OCI-LY3 (cell line): ENCODE results near the gene BNC2.

Experiments used
- H2AFZ ChIP-seq: fragments of 200-600, 300-600 bp; shearing (Covaris generic); 2 replicates; pipeline ENCODE4 v1.6.0; 2014; ENCODE audit warnings: antibody characterized with exemption, low read depth, low read length
- H3K27ac ChIP-seq: fragments of 200-600, 300-600 bp; sonication (generic); 2 replicates; pipeline ENCODE4 v1.5.1; 2014; ENCODE audit warnings: mild to moderate bottlenecking, low read length, moderate library complexity, mixed read lengths
- H3K27me3 ChIP-seq: fragments of 200-600, 300-600 bp; sonication (generic); 2 replicates; pipeline ENCODE4 v1.6.1; 2014; ENCODE audit warnings: low read depth, low read length, mixed read lengths
- H3K36me3 ChIP-seq: fragments of 200-600, 300-600 bp; sonication (generic); replicated peaks from 2 replicates; pipeline ENCODE3; 2014; ENCODE audit warnings: low read depth, low read length, mixed read lengths
- H3K4me1 ChIP-seq: fragments of 300-600, 200-600 bp; sonication (generic); 2 replicates; pipeline ENCODE4 v1.6.1; 2014; ENCODE audit warnings: low read length, mixed read lengths
- H3K4me2 ChIP-seq: fragments of 200-600, 300-600 bp; sonication (generic); 2 replicates; pipeline ENCODE4 v1.6.1; 2014; ENCODE audit warnings: low read length, mixed read lengths
- H3K4me3 ChIP-seq: fragments of 300-600, 200-600 bp; sonication (generic); 2 replicates; pipeline ENCODE4 v1.5.1; 2014; ENCODE audit warnings: antibody characterized with exemption, mild to moderate bottlenecking, low read length, moderate library complexity
- H3K79me2 ChIP-seq: fragments of 300-600, 200-600 bp; shearing (Covaris generic); 2 replicates; pipeline ENCODE4 v1.6.1; 2014; ENCODE audit warnings: mild to moderate bottlenecking, low read length, mixed read lengths
- H3K9ac ChIP-seq: fragments of 300-600, 200-600 bp; shearing (Covaris generic); 2 replicates; pipeline ENCODE4 v1.6.0; 2014; ENCODE audit warnings: mild to moderate bottlenecking, low read length, moderate library complexity
- H3K9me3 ChIP-seq: fragments of 200-600, 300-600 bp; shearing (Covaris generic); 2 replicates; pipeline ENCODE4 v1.6.1; 2014; ENCODE audit warnings: low read length, mixed read lengths; ENCODE audit not compliant: insufficient read depth
- H4K20me1 ChIP-seq: fragments of 200-600, 300-600 bp; sonication (generic); 2 replicates; pipeline ENCODE4 v1.6.1; 2016; ENCODE audit warnings: low read length, mixed read lengths; ENCODE audit not compliant: insufficient read depth
- CTCF ChIP-seq: fragments of 200-600, 300-600 bp; sonication (generic); IDR thresholded peaks from 2 replicates; pipeline ENCODE4 v1.5.1; 2014; ENCODE audit warnings: antibody characterized with exemption, low read length, low read depth
- EZH2phosphoT487 ChIP-seq: fragments of 200-600 bp; shearing (Covaris generic); IDR thresholded peaks from 2 replicates; pipeline ENCODE4 v1.6.1; 2018; ENCODE audit warnings: antibody characterized with exemption, mixed run types, low read depth

BNC2 gene

GRCh38 chr9:16361939-16362338 is 508.5 kb downstream of the BNC2 start:
- TF ChIP-seq CTCF (no peak), EZH2phosphoT487 (no peak)
- no peaks in the 10 kb centered on the region for H3K79me2 ChIP-seq
- H3K9me3 ChIP-seq = no peaks in the 10 kb centered on the region
- H3K27me3 ChIP-seq = no peaks in the 10 kb centered on the region
- H3K4me3 ChIP-seq = no peak overlapping the region
- H2AFZ ChIP-seq = no peak overlapping the region
- no peaks in the 10 kb centered on the region for H3K4me1 ChIP-seq
- H3K36me3 ChIP-seq = no peaks in the 10 kb centered on the region
- H3K9ac ChIP-seq = no peak overlapping the region
- no peak overlapping the region for H3K4me2 ChIP-seq
- H3K27ac ChIP-seq = no peak overlapping the region
- H4K20me1 ChIP-seq = no peaks in the 10 kb centered on the region

GRCh38 chr9:16361118-16361517 is 509.4 kb downstream of the BNC2 start:
- Histone ChIP-seq H3K4me2 (no peak overlapping the region), H3K4me3 (no peak overlapping the region), H2AFZ (no peak overlapping the region), H4K20me1 (no peaks in the 10 kb centered on the region), H3K9me3 (no peaks in the 10 kb centered on the region), H3K27ac (no peak overlapping the region), H3K79me2 (no peaks in the 10 kb centered on the region), H3K9ac (no peak overlapping the region), H3K27me3 (no peaks in the 10 kb centered on the region), H3K4me1 (no peaks in the 10 kb centered on the region), H3K36me3 (no peaks in the 10 kb centered on the region)
- TF ChIP-seq EZH2phosphoT487 = no peak
- TF ChIP-seq CTCF = no peak

- no peaks in the 10 kb centered on the region for H3K36me3 ChIP-seq
Measured at GRCh38 chr9:16360247-16360646, 510.2 kb downstream of the BNC2 start.

More at GRCh38 chr9:16360247-16360646, 510.2 kb downstream of the BNC2 start:
- Histone ChIP-seq H3K9ac (no peak overlapping the region), H3K4me3 (no peak overlapping the region), H4K20me1 (no peaks in the 10 kb centered on the region), H3K9me3 (no peaks in the 10 kb centered on the region), H3K4me1 (no peaks in the 10 kb centered on the region), H2AFZ (no peak overlapping the region), H3K79me2 (no peaks in the 10 kb centered on the region), H3K27me3 (no peaks in the 10 kb centered on the region), H3K4me2 (no peak overlapping the region), H3K27ac (no peak overlapping the region)
- TF ChIP-seq EZH2phosphoT487 = no peak
- TF ChIP-seq CTCF = no peak
